ENCODE data around the gene SLFNL1.

Gene SLFNL1

GRCh38 chr1:41021526-41022308 lies at the start of gene SLFNL1:
Gene SLFNL1, minus strand, starts transcription at chr1:41021725. Its CDS starts 1,065 bp downstream, at chr1:41020660.
- DNase-seq: no peak

DNA sequence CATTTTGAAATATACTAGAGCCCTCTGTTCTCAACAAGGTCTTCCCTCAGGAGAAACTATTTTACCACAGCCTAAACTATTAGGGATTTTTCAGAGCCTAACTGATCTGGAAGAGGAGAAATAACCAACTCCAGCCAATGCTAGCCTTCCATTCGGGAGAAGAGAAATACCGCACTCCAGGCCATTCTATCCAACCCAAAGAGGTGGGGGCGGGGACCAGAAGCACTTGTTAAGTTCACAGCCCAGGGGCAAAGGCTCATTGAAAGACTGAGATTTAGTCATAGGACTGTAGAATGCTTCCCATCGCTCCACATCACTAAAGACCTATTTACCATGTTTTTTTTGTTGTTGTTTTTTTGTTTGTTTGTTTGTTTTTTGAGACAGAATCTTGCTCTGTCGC lies 35.4 kb upstream of the SLFNL1 start:
- no peak for DNase-seq

- no peak for DNase-seq
Observed at GRCh38 chr1:41053316-41053715, 31.8 kb upstream of the SLFNL1 start.

GRCh38 chr1:41051022-41051421 lies 29.5 kb upstream of the SLFNL1 start:
- no peak for DNase-seq

DNA sequence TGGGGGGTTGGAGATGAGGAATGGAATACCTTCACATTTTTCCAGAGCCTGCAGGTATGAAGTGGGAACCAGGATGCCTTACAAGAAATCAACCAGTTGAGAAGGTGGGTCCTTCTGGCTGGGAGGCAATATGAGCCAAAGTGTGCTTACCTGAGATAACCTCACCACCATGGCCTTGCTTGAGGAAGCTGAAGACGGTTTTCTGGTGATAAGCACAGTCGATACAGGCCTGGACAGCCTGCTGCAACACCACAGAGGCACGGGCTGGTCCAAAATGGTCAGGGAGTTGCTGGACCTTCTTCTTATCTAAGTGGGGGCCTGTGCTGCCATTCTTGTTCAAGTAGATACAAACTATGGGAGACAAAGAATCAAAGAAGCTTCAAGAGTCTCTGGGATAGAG lies 27.0 kb upstream of the SLFNL1 start:
- DNase-seq: no peak

- DNase-seq: no peak
Observed at GRCh38 chr1:41046347-41046775, 24.8 kb upstream of the SLFNL1 start.

DNA sequence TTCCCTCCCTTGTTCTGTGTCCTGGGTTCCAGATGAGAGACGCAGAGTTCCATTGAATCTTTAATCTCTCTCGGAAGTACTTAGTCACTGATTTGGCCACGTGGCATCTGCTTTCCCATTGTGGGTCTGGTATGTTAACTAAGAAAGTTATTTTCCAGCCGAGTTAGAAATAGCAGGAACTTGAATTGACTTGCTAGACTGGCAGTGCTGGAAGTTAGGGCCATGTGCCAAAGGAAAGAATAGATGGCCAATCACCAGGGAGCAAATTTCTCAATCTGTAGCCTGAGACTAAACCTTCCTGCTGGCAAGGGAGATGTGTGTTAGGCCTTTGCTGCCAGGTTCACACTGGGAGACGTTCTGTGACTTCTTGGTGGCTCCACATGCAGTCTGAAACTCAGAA lies 24.2 kb upstream of the SLFNL1 start:
- no peak for DNase-seq

GRCh38 chr1:41044187-41044586 lies 22.7 kb upstream of the SLFNL1 start:
- DNase-seq: no peak

- no peak for DNase-seq
Observed at GRCh38 chr1:41041614-41042270, 20.2 kb upstream of the SLFNL1 start.

- DNase-seq: no peak
Observed at GRCh38 chr1:41038110-41038509, 16.6 kb upstream of the SLFNL1 start.

- no peak for DNase-seq
Observed at GRCh38 chr1:41037116-41037903, 15.8 kb upstream of the SLFNL1 start.

- DNase-seq: no peak
Observed at GRCh38 chr1:41033272-41033671, 11.7 kb upstream of the SLFNL1 start.

- DNase-seq: no peak
Observed at GRCh38 chr1:41032147-41032546, 10.6 kb upstream of the SLFNL1 start.

DNA sequence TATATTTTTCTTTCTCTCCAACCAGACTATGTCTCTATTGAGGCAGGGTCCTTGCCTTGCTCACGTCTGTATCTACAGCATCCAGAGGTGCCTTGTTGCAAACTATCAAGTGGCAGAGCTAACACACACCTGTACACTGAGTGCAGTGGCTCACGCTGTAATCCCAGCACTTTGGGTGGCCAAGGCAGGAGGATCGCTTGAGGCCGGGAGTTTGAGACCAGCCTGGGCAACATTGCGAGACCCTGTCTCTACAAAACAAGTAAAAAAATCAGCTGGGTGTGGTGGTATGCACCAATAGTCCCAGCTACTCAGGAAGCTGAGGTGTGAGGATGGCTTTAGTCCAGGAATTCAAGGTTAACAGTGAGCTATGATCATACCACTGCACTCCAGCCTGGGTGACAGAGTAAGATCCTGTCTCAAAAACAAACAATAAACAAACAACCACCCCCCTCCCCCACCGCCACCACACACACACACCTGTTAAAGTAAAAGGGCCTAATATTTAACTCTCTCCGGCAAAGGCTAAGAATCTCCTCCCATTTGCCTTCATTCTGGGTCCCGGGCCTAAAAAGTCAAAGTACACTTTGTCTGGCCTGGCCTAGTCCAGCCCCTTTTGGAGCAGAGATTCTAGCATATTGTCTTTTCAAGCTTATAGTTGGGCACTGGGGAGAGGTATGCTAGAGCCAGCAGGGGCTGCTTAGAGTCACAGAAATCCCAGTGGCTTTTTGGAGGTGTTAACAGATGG lies 9.5 kb upstream of the SLFNL1 start:
- no peak for DNase-seq

DNA sequence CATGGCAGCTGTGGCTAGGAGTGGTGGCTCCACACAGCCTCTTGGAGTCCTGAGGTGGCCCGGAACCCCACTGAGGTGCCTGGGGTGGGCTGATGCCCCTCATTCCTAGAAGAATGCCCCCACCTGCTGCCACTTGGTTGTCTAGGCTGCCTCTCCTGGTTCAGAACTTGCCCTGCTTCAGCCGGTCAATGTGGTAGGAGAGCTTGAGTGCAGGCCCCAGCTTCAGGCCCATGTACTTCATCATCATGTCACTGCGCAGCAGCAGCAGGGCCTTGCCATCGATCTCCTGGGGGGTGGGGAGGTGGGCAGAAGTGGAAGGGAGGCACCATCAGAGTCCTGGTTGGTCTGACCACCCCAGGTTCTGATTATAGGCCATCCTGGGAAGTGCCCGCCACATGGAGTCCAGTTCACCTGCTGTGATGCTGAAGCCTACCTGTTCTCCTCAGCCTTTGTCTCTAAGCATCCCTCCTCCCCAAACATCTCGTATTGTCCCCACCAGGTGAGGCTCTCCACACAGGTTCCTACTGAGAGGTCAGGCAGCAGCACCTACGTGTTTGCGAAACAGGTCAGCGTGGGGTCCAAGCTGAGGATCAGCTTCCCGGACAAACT lies 6.6 kb upstream of the SLFNL1 start:
- DNase-seq: no peak

GRCh38 chr1:41025979-41026819 lies 4.7 kb upstream of the SLFNL1 start:
- DNase-seq: no peak

DNA sequence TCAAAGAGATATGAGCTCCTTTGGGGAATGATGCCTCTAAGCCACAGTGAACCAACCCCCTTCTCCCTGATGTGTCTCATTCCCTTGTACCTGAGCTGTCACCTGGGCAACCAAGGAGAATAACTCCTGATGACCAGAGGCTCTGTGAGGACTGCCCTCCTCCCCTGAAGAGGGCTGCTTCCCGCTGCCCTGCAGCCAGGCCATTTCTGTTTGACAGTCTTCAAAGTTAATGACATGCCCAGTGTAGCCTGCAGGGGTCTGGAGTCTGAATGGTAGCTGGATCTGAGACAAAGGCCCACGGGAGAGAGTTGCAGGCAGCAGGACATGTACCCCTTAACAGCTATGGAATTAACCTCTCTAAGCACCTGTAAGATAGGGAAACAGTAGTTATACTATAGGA lies 3.4 kb upstream of the SLFNL1 start:
- DNase-seq: no peak

DNA sequence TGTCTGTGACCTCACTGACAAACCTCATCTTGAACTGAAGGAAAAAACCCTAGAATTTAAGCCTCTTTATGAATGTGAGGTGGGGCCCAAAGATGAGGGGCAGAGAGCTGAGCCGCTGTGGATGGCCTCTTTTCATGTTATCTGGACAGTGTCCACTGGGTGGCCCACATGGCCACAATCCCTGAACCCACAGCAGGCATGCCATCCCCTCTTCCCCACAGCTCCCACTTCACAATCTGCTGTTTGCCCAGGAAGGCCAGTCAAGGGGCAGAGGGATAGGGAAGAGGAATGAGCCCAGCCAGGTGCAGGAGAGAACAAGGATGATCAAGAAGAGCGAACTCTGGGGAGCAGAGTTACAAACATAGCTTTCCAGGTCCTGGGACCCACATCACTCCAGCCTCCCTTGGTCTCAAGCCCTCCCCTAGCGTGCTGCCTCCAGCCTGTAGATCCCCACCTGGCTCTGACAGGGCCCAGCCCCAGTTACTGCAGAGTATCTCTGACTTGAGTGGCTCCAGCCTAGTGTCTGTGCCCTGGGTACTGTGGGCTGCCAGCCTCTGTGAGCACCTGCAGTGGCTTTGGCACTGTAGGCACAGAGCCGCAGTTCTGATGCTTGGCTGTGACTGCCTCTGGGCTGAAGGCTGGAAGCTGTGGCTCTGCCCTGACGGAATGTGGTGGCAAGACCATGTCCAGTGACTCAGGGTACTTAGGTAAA lies 1.9 kb upstream of the SLFNL1 start:
- DNase-seq: no peak

- DNase-seq: no peak
Observed at GRCh38 chr1:41022424-41022823, 899 bp upstream of the SLFNL1 start.

DNA sequence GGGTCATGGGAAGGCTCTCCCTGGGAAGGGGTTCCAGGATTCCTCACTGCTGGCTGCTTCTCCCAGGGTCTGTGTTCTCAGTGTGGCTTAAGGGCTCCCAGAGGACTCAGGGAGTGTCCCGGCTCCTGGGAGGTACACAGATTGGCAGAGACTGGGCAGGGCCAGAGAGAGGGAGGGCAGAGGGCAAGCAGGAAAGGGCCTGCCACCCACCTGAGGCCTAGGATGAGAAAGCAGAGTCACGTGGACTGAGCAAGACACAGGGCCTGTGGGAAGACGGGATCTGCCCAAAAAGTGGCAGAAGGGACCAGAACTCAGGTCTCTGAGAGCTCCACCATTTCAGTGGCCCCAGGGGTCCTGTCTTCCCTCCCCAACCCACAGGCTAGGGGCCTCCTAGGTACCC lies 871 bp downstream of the SLFNL1 start:
- no peak for DNase-seq

- no peak for DNase-seq
Observed at GRCh38 chr1:41020109-41020576, 1.4 kb downstream of the SLFNL1 start.
